Stimulated activated CD8-positive, alpha-beta memory T cell treated with anti-CD3 and anti-CD28 coated beads, Interleukin-7, amount 100 ng/mL, for 24 hours (primary cell): Measurements from ENCODE around the gene ZNF672.

Experiments used
- DNase-seq: peaks from one replicate; pipeline ENCODE4 v3.0.0-alpha.2; 2020; ENCODE audit warnings: low read depth

Gene ZNF672

GRCh38 chr1:248837045-248837780 lies 811 bp upstream of the ZNF672 start:
- no peak for DNase-seq

- DNase-seq, result peak; percentile 68
Observed at GRCh38 chr1:248838357-248839167, 538 bp downstream of the ZNF672 start.

GRCh38 chr1:248839168-248839555 lies 1.1 kb downstream of the ZNF672 start:
- DNase-seq, result no peak

GRCh38 chr1:248840946-248841345 lies 2.9 kb downstream of the ZNF672 start:
- no peak for DNase-seq

GRCh38 chr1:248841702-248842395 lies 3.8 kb downstream of the ZNF672 start:
- no peak for DNase-seq

- no peak for DNase-seq
Observed at GRCh38 chr1:248842781-248843331, 4.8 kb downstream of the ZNF672 start.

- no peak for DNase-seq
Observed at GRCh38 chr1:248843687-248844086, 5.7 kb downstream of the ZNF672 start.

GRCh38 chr1:248844526-248844925 lies 6.5 kb downstream of the ZNF672 start:
- no peak for DNase-seq

GRCh38 chr1:248847181-248847955 lies 9.3 kb downstream of the ZNF672 start:
- no peak for DNase-seq

GRCh38 chr1:248847956-248848561 lies 10.0 kb downstream of the ZNF672 start:
- DNase-seq, result no peak

- DNase-seq, result no peak
Observed at GRCh38 chr1:248848602-248849001, 10.6 kb downstream of the ZNF672 start.

- DNase-seq, result no peak
Observed at GRCh38 chr1:248849152-248849551, 11.1 kb downstream of the ZNF672 start.

- DNase-seq, result no peak
Observed at GRCh38 chr1:248849637-248850036, 11.6 kb downstream of the ZNF672 start.

GRCh38 chr1:248850124-248850523 lies 12.1 kb downstream of the ZNF672 start:
- DNase-seq, result no peak

GRCh38 chr1:248850536-248851251 lies 12.7 kb downstream of the ZNF672 start:
- no peak for DNase-seq

GRCh38 chr1:248851390-248851789 lies 13.4 kb downstream of the ZNF672 start:
- no peak for DNase-seq

- no peak for DNase-seq
Observed at GRCh38 chr1:248852481-248853405, 14.7 kb downstream of the ZNF672 start.

GRCh38 chr1:248853663-248854375 lies 15.8 kb downstream of the ZNF672 start:
- no peak for DNase-seq

- DNase-seq, result no peak
Observed at GRCh38 chr1:248855580-248855979, 17.6 kb downstream of the ZNF672 start.
